GM23338 (cell line): ENCODE data around the gene IGF1R. TPM values are rescaled to one million over a fixed set of nuclear protein-coding genes. Genes with fewer than 3 reads are reported as not detected.

Experiments
- ATAC-seq: fragments of 200-7000 bp; cut with Tn5 transposase; 3 replicates; pipeline ENCODE4 v1.9.1; 2020
- DNase-seq: peaks from one replicate; pipeline ENCODE4 v3.0.0-alpha.2; 2015; ENCODE audit warnings: low spot score
- H2AFZ ChIP-seq: fragments of 200-600 bp; sonication (generic); 2 replicates; pipeline ENCODE4 v1.8.0; 2016; ENCODE audit warnings: antibody characterized with exemption, mild to moderate bottlenecking, moderate library complexity
- H3F3A ChIP-seq: fragments of 200-600 bp; sonication (generic); replicated peaks from 2 replicates; pipeline ENCODE4 v1.8.0; 2017; ENCODE audit warnings: antibody characterized with exemption, mixed run types, low read depth
- H3K27ac ChIP-seq: fragments of 200-600 bp; sonication (generic); 2 replicates; pipeline ENCODE4 v1.6.1; 2016; ENCODE audit warnings: low read depth
- H3K27me3 ChIP-seq: fragments of 200-600 bp; sonication (generic); 2 replicates; pipeline ENCODE4 v1.8.0; 2016; ENCODE audit warnings: mild to moderate bottlenecking, mixed run types, moderate library complexity; ENCODE audit not compliant: insufficient read depth
- H3K36me3 ChIP-seq: fragments of 200-600 bp; sonication (generic); 2 replicates; pipeline ENCODE4 v1.8.0; 2016; ENCODE audit warnings: mild to moderate bottlenecking; ENCODE audit not compliant: insufficient read depth
- H3K4me1 ChIP-seq: fragments of 200-600 bp; sonication (generic); 2 replicates; pipeline ENCODE4 v1.8.0; 2016; ENCODE audit warnings: mild to moderate bottlenecking, moderate library complexity; ENCODE audit not compliant: insufficient read depth
- H3K4me2 ChIP-seq: fragments of 200-600 bp; sonication (generic); 2 replicates; pipeline ENCODE4 v1.7.1; 2017; ENCODE audit warnings: mixed run types
- H3K4me3 ChIP-seq: fragments of 200-600 bp; sonication (generic); 2 replicates; pipeline ENCODE4 v1.6.1; 2016; ENCODE audit warnings: mixed run types
- H3K79me2 ChIP-seq: fragments of 200-600 bp; sonication (generic); replicated peaks from 2 replicates; pipeline ENCODE4 v1.8.0; 2017; ENCODE audit warnings: mild to moderate bottlenecking; ENCODE audit not compliant: insufficient read depth
- H3K9me2 ChIP-seq: fragments of 200-600 bp; sonication (generic); 2 replicates; pipeline ENCODE4 v1.8.0; 2017; ENCODE audit not compliant: insufficient read depth
- H4K20me1 ChIP-seq: fragments of 200-600 bp; sonication (generic); replicated peaks from 2 replicates; pipeline ENCODE4 v1.8.0; 2017; ENCODE audit warnings: mild to moderate bottlenecking; ENCODE audit not compliant: insufficient read depth
- H3K27ac Mint-ChIP-seq: 2 replicates; pipeline ENCODE4 v1.8.0; 2020; ENCODE audit warnings: inconsistent platforms, mild to moderate bottlenecking, moderate library complexity, mixed read lengths
- H3K27me3 Mint-ChIP-seq: 3 replicates; pipeline ENCODE4 v1.8.0; 2022; ENCODE audit warnings: low read depth, mild to moderate bottlenecking, moderate library complexity, mixed read lengths, inconsistent platforms; ENCODE audit not compliant: insufficient read depth, poor library complexity
- H3K36me3 Mint-ChIP-seq: 3 replicates; pipeline ENCODE4 v1.8.0; 2021; ENCODE audit warnings: low read depth, mild to moderate bottlenecking, inconsistent platforms, moderate library complexity, mixed read lengths
- H3K4me1 Mint-ChIP-seq: 3 replicates; pipeline ENCODE4 v1.8.0; 2020; ENCODE audit warnings: mild to moderate bottlenecking, inconsistent platforms, mixed read lengths
- H3K4me3 Mint-ChIP-seq: 3 replicates; pipeline ENCODE4 v1.8.0; 2021; ENCODE audit warnings: moderate library complexity, mild to moderate bottlenecking, inconsistent platforms, mixed read lengths
- H3K9me3 Mint-ChIP-seq: 3 replicates; pipeline ENCODE4 v1.8.0; 2020; ENCODE audit warnings: moderate library complexity, mild to moderate bottlenecking, inconsistent platforms, mixed read lengths
- CTCF ChIP-seq, 2 experiments: fragments of 200-600 bp in 1 of 2; sonication (generic) in 1 of 2; conservative IDR thresholded peaks; 2 replicates each; pipeline versions ENCODE4 v1.5.1 to v1.6.1; 2016 to 2017; ENCODE audit warnings: antibody characterized with exemption in 2 of 2, low read depth in 2 of 2, mild to moderate bottlenecking in 2 of 2, moderate library complexity in 1 of 2
- EZH2 ChIP-seq: fragments of 200-600 bp; sonication (generic); IDR thresholded peaks from one replicate; pipeline ENCODE4 v1.8.0; 2017; ENCODE audit warnings: antibody characterized with exemption, mild to moderate bottlenecking, low read depth; ENCODE audit not compliant: unreplicated experiment
- EZH2phosphoT487 ChIP-seq: fragments of 200-600 bp; sonication (generic); IDR thresholded peaks from one replicate; pipeline ENCODE4 v1.8.1; 2018; ENCODE audit warnings: antibody characterized with exemption; ENCODE audit not compliant: unreplicated experiment
- POLR2AphosphoS5 ChIP-seq: IDR thresholded peaks from 2 replicates; pipeline ENCODE4 v1.6.1; 2016; ENCODE audit warnings: antibody characterized with exemption, low read depth
- STAT1 ChIP-seq: IDR thresholded peaks from one replicate; pipeline ENCODE4 v1.6.1; 2016; ENCODE audit warnings: antibody characterized with exemption; ENCODE audit not compliant: unreplicated experiment
- ZNF114 ChIP-seq: fragments of 250-450 bp; sonication (Bioruptor Pico); IDR thresholded peaks from 2 replicates; pipeline ENCODE4 v1.5.0; 2020; ENCODE audit warnings: mild to moderate bottlenecking, moderate library complexity
- ZNF331 ChIP-seq: fragments of 250-450 bp; sonication (Bioruptor Pico); IDR thresholded peaks from 2 replicates; pipeline ENCODE4 v1.5.0; 2020; ENCODE audit warnings: low read depth, mild to moderate bottlenecking, moderate library complexity
- polyA plus RNA-seq: library from polyadenylated mRNA; unstranded; fragments of >200 nt; fragmentation: Nextera tagmentation; extraction: Ambion mirVana; gene quantifications from 2 replicates; pipeline ENCODE4 v1.2.1, GENCODE V29; 2016
- total RNA-seq: library from RNA; depleted of rRNA; stranded (reverse); fragments of >200 nt; shearing (Covaris generic); gene quantifications from 2 replicates; pipeline ENCODE4 v1.2.3, GENCODE V29; 2014
- TF ChIP-seq, protein P1 (sequence below): fragments of 250-450 bp; sonication (Bioruptor Pico); IDR thresholded peaks from 2 replicates; pipeline ENCODE4 v1.5.0; 2020; ENCODE audit warnings: mild to moderate bottlenecking, moderate library complexity
- TF ChIP-seq, protein P2 (sequence below): IDR thresholded peaks from 2 replicates; pipeline ENCODE4 v1.6.1; 2016; ENCODE audit warnings: antibody characterized with exemption

The IGF1R gene
- total and polyA plus RNA-seq, 2 experiments from 2014 or later, result 20.4 to 92.2 TPM

- TF ChIP-seq EZH2phosphoT487 (no peak), STAT1 (no peak), ZNF114 (CRISPR knock-in tag) (no peak), EZH2 (no peak), ZNF331 (CRISPR knock-in tag) (no peak), CTCF (conservative IDR thresholded peaks at IDR 0.05; ENCODE audit: low read depth in 2 of 2) (peak; percentile 93 to 97), POLR2AphosphoS5 (no peak)
- TF ChIP-seq, protein P1, sequence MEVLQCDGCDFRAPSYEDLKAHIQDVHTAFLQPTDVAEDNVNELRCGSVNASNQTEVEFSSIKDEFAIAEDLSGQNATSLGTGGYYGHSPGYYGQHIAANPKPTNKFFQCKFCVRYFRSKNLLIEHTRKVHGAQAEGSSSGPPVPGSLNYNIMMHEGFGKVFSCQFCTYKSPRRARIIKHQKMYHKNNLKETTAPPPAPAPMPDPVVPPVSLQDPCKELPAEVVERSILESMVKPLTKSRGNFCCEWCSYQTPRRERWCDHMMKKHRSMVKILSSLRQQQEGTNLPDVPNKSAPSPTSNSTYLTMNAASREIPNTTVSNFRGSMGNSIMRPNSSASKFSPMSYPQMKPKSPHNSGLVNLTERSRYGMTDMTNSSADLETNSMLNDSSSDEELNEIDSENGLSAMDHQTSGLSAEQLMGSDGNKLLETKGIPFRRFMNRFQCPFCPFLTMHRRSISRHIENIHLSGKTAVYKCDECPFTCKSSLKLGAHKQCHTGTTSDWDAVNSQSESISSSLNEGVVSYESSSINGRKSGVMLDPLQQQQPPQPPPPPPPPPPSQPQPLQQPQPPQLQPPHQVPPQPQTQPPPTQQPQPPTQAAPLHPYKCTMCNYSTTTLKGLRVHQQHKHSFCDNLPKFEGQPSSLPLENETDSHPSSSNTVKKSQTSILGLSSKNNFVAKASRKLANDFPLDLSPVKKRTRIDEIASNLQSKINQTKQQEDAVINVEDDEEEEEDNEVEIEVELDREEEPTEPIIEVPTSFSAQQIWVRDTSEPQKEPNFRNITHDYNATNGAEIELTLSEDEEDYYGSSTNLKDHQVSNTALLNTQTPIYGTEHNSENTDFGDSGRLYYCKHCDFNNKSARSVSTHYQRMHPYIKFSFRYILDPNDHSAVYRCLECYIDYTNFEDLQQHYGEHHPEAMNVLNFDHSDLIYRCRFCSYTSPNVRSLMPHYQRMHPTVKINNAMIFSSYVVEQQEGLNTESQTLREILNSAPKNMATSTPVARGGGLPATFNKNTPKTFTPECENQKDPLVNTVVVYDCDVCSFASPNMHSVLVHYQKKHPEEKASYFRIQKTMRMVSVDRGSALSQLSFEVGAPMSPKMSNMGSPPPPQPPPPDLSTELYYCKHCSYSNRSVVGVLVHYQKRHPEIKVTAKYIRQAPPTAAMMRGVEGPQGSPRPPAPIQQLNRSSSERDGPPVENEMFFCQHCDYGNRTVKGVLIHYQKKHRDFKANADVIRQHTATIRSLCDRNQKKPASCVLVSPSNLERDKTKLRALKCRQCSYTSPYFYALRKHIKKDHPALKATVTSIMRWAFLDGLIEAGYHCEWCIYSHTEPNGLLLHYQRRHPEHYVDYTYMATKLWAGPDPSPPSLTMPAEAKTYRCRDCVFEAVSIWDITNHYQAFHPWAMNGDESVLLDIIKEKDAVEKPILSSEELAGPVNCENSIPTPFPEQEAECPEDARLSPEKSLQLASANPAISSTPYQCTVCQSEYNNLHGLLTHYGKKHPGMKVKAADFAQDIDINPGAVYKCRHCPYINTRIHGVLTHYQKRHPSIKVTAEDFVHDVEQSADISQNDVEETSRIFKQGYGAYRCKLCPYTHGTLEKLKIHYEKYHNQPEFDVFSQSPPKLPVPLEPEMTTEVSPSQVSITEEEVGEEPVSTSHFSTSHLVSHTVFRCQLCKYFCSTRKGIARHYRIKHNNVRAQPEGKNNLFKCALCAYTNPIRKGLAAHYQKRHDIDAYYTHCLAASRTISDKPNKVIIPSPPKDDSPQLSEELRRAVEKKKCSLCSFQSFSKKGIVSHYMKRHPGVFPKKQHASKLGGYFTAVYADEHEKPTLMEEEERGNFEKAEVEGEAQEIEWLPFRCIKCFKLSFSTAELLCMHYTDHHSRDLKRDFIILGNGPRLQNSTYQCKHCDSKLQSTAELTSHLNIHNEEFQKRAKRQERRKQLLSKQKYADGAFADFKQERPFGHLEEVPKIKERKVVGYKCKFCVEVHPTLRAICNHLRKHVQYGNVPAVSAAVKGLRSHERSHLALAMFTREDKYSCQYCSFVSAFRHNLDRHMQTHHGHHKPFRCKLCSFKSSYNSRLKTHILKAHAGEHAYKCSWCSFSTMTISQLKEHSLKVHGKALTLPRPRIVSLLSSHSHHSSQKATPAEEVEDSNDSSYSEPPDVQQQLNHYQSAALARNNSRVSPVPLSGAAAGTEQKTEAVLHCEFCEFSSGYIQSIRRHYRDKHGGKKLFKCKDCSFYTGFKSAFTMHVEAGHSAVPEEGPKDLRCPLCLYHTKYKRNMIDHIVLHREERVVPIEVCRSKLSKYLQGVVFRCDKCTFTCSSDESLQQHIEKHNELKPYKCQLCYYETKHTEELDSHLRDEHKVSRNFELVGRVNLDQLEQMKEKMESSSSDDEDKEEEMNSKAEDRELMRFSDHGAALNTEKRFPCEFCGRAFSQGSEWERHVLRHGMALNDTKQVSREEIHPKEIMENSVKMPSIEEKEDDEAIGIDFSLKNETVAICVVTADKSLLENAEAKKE (CRISPR knock-in tag), result 0 out of 2 replicates have a peak, but pooled peaks have one; percentile 32
- TF ChIP-seq, protein P2, sequence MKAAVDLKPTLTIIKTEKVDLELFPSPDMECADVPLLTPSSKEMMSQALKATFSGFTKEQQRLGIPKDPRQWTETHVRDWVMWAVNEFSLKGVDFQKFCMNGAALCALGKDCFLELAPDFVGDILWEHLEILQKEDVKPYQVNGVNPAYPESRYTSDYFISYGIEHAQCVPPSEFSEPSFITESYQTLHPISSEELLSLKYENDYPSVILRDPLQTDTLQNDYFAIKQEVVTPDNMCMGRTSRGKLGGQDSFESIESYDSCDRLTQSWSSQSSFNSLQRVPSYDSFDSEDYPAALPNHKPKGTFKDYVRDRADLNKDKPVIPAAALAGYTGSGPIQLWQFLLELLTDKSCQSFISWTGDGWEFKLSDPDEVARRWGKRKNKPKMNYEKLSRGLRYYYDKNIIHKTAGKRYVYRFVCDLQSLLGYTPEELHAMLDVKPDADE, result no peak
- Histone ChIP-seq H3F3A (peaks cover 3% of the 10 kb centered on the region; the same call in 1 of the 2 replicates), H3K4me3 (no peak overlapping the region), H3K9me2 (no peaks in the 10 kb centered on the region), H3K4me1 (peaks cover 62% of the 10 kb centered on the region), H3K27me3 (no peaks in the 10 kb centered on the region), H2AFZ (no peak overlapping the region), H3K79me2 (peaks cover 96% of the 10 kb centered on the region), H3K27ac (peak overlapping the region; percentile 29; the same call in 1 of the 2 replicates), H4K20me1 (peaks cover 38% of the 10 kb centered on the region), H3K36me3 (no peaks in the 10 kb centered on the region), H3K4me2 (no peak overlapping the region)
- Mint-ChIP-seq H3K4me3 (no peak overlapping the region; the same call in 2 of the 3 replicates), H3K27ac (peak overlapping the region; percentile 82), H3K36me3 (no peaks in the 10 kb centered on the region), H3K9me3 (no peaks in the 10 kb centered on the region), H3K4me1 (peaks cover 60% of the 10 kb centered on the region), H3K27me3 (peaks cover 9% of the 10 kb centered on the region)
- peak; percentile 94 for ATAC-seq
- DNase-seq, result peak; percentile 93
Observed at GRCh38 chr15:98779463-98780071, 131.2 kb downstream of the IGF1R start.
